Skin epidermis (tissue), 12 donors: ENCODE results near the gene KCNIP3.
"Not testable (repeated sequence)": the region's sequence is repeated elsewhere in the genome, so short reads cannot be mapped to it uniquely, and the experiment has no call there.

Experiments
- H3K27ac ChIP-seq, 21 experiments: fragments of 200-600 bp; sonication (generic) in 11 of 21; one replicate each; pipeline ENCODE4 v1.5.0; 2020; ENCODE audit warnings: mild to moderate bottlenecking in 3 of 21, inconsistent platforms in 2 of 21, moderate library complexity in 2 of 21
- H3K4me3 ChIP-seq, 7 experiments: fragments of 200-600 bp; sonication (generic) in 2 of 7; one replicate each; pipeline ENCODE4 v1.5.0; 2020; ENCODE audit warnings: inconsistent platforms in 2 of 7, mild to moderate bottlenecking in 2 of 7, moderate library complexity in 1 of 7

KCNIP3 gene

GRCh38 chr2:95353613-95354468 lies 56.7 kb downstream of the KCNIP3 start:
- no peak overlapping the region for H3K4me3 ChIP-seq
- no peak overlapping the region for H3K27ac ChIP-seq

- Histone ChIP-seq H3K27ac (no peak overlapping the region), H3K4me3 (no peak overlapping the region)
Measured at GRCh38 chr2:95354469-95354901, 57.3 kb downstream of the KCNIP3 start.

GRCh38 chr2:95354925-95355324 lies 57.8 kb downstream of the KCNIP3 start:
- Histone ChIP-seq H3K27ac (no peak overlapping the region), H3K4me3 (no peak overlapping the region)

GRCh38 chr2:95355486-95355885 lies 58.3 kb downstream of the KCNIP3 start:
- H3K27ac ChIP-seq, H3K4me3 ChIP-seq: not testable (repeated sequence)

GRCh38 chr2:95356821-95357700 lies 59.9 kb downstream of the KCNIP3 start:
- no peak overlapping the region for H3K27ac ChIP-seq
- no peak overlapping the region for H3K4me3 ChIP-seq

- Histone ChIP-seq H3K4me3 (no peak overlapping the region), H3K27ac (no peak overlapping the region)
Measured at GRCh38 chr2:95357717-95358280, 60.7 kb downstream of the KCNIP3 start.

- Histone ChIP-seq H3K4me3 (no peak overlapping the region), H3K27ac (no peak overlapping the region)
Measured at GRCh38 chr2:95359031-95359430, 61.9 kb downstream of the KCNIP3 start.

GRCh38 chr2:95359501-95359930 lies 62.4 kb downstream of the KCNIP3 start:
- Histone ChIP-seq H3K27ac (no peak overlapping the region), H3K4me3 (no peak overlapping the region)

- no peak overlapping the region for H3K4me3 ChIP-seq
Measured at GRCh38 chr2:95361216-95361980, 64.3 kb downstream of the KCNIP3 start.

GRCh38 chr2:95362486-95362885 lies 65.3 kb downstream of the KCNIP3 start:
- Histone ChIP-seq H3K27ac (no peak overlapping the region), H3K4me3 (no peak overlapping the region)

More at GRCh38 chr2:95361216-95361980, 64.3 kb downstream of the KCNIP3 start:
- H3K27ac ChIP-seq: no peak overlapping the region

GRCh38 chr2:95366514-95366913 lies 69.4 kb downstream of the KCNIP3 start:
- Histone ChIP-seq H3K27ac (no peak overlapping the region), H3K4me3 (no peak overlapping the region)

GRCh38 chr2:95372216-95372829 lies 75.2 kb downstream of the KCNIP3 start:
- Histone ChIP-seq H3K27ac (no peak overlapping the region), H3K4me3 (no peak overlapping the region)

GRCh38 chr2:95372845-95373244 lies 75.7 kb downstream of the KCNIP3 start:
- no peak overlapping the region for H3K4me3 ChIP-seq
- H3K27ac ChIP-seq: no peak overlapping the region

GRCh38 chr2:95374029-95374428 lies 76.9 kb downstream of the KCNIP3 start:
- H3K4me3 ChIP-seq: no peak overlapping the region
- H3K27ac ChIP-seq: no peak overlapping the region

- no peak overlapping the region for H3K4me3 ChIP-seq
Measured at GRCh38 chr2:95374451-95374920, 77.3 kb downstream of the KCNIP3 start.

GRCh38 chr2:95374921-95375471 lies 77.8 kb downstream of the KCNIP3 start:
- Histone ChIP-seq H3K4me3 (no peak overlapping the region), H3K27ac (no peak overlapping the region)

More at GRCh38 chr2:95374451-95374920, 77.3 kb downstream of the KCNIP3 start:
- no peak overlapping the region for H3K27ac ChIP-seq

- Histone ChIP-seq H3K4me3 (no peak overlapping the region), H3K27ac (no peak overlapping the region)
Measured at GRCh38 chr2:95375532-95376150, 78.5 kb downstream of the KCNIP3 start.
